GM12892 (cell line): Measurements from ENCODE around the gene PXDC1.

Experiments
- POLR2A ChIP-seq: IDR thresholded peaks from 2 replicates; pipeline ENCODE4 v1.6.1; 2011; ENCODE audit warnings: low read depth, low read length, control low read depth
- POLR2AphosphoS5 ChIP-seq: IDR thresholded peaks from 2 replicates; pipeline ENCODE4 v1.6.1; 2011; ENCODE audit warnings: low read depth, low read length, control low read depth

DNA sequence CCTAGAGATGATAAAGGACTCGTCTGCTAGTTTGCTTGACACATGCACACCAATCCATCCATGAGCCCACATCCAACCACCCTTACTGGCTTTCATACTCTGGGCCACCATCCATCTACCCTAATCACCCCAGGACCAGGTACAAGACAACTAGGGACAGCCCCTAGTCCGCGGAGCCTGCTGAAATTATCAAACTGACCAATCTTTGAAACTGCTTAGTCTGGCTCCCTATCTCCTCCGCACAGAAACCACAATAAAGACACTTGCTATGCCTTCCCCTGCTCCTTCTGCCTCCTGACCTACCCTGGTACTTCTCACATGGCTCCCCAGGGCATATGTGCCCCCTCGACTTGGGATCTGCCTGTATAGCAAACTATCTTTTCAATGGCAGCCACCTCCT is 33.1 kb downstream of the PXDC1 start:
- no peak for TF ChIP-seq POLR2AphosphoS5
- TF ChIP-seq POLR2A = no peak
